ENCODE measurements around the gene LRFN4. TPM values are rescaled to one million over a fixed set of nuclear protein-coding genes. Genes with fewer than 3 reads are reported as not detected.
A peak's percentile ranks its signal among the peaks of the same experiment; 100 is the strongest.

The LRFN4 gene
- total RNA-seq, 1 donor from 2014 or later = 3.8 TPM

- ChIA-PET CTCF (interaction anchor here (1.1 to 1.4 kb wide), 2 partner anchors 8 to 262 kb away, joined by 3 to 5 read pairs; no protein-coding TSS in a partner anchor), POLR2A (interaction anchor here (0.5 to 7.4 kb wide), 15 partner anchors 7 to 469 kb away, joined by 3 to 123 read pairs (median 8); partner anchors contain the start of genes ACTN3, DPP3, PELI3 and RBM14)
- Mint-ChIP-seq H3K36me3 (ENCODE audit: low read depth) (peaks cover 37% of the 10 kb centered on the region), H3K4me3 (peak overlapping the region; percentile 92), H3K27me3 (no peaks in the 10 kb centered on the region), H3K9me3 (no peaks in the 10 kb centered on the region), H3K4me1 (peaks cover 46% of the 10 kb centered on the region), H3K27ac (peak overlapping the region; percentile 88)
- no peak for ATAC-seq (ENCODE audit: low read depth)
- no peak for DNase-seq
- no peak for TF ChIP-seq CTCF (IDR thresholded peaks at IDR 0.05)
- intact Hi-C loops (cut with micrococcal nuclease) = loop anchor here (2.0 to 10.0 kb wide), 2 partner anchors 297 to 789 kb away; partner anchors contain the start of genes ACTN3, SF3B2 and ZDHHC24
These were observed 15.0 kb upstream of the LRFN4 start for GRCh38 chr11:66841861-66842260.

DNA sequence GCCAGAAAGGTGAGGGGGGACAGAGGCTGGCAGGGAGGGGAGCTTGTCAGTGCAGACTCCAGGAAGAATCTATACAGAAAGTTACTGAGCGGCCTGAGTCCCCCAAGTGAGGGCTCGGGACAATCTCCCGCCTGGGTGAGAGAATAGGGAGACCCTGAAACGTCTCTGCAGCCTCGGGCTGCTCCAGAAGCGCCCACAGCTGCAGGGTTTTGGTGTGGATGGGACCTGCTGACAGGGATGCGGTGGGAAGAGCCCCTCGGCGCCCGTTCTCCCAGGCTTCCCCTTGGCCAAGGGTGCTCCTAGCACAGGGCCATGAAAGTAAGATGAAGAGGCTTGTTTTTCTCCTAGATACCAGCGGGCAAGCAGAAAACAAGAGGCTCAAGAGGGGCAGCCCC is 14.4 kb upstream of the LRFN4 start:
- POLR2A ChIA-PET = interaction anchor here (0.8 to 7.4 kb wide), 24 partner anchors 8 to 553 kb away, joined by 3 to 123 read pairs (median 5); partner anchors contain the start of genes ACTN3, DPP3, MRPL11 and PELI3
- intact Hi-C loops (cut with micrococcal nuclease) = loop anchor here (2.0 to 10.0 kb wide), 2 partner anchors 298 to 790 kb away; partner anchors contain the start of genes ACTN3, SF3B2 and ZDHHC24
- peaks cover 36% of the 10 kb centered on the region for H3K36me3 Mint-ChIP-seq (ENCODE audit: low read depth)
- no peaks in the 10 kb centered on the region for H3K9me3 Mint-ChIP-seq
- no peak for TF ChIP-seq CTCF (IDR thresholded peaks at IDR 0.05)
- ATAC-seq (ENCODE audit: low read depth) (no peak), DNase-seq (no peak)
- peak overlapping the region; percentile 88 for H3K27ac Mint-ChIP-seq
- no peaks in the 10 kb centered on the region for H3K27me3 Mint-ChIP-seq
- peak overlapping the region; percentile 92 for H3K4me3 Mint-ChIP-seq
- peaks cover 46% of the 10 kb centered on the region for H3K4me1 Mint-ChIP-seq
- CTCF ChIA-PET = interaction anchor here (1.1 to 1.4 kb wide), 2 partner anchors 9 to 263 kb away, joined by 3 to 5 read pairs; no protein-coding TSS in a partner anchor

- ChIA-PET CTCF (interaction anchor here (1.4 kb wide), 2 partner anchors 9 to 27 kb away, joined by 4 to 5 read pairs; no protein-coding TSS in a partner anchor), POLR2A (interaction anchor here (0.8 to 7.4 kb wide), 30 partner anchors 9 to 1228 kb away, joined by 3 to 123 read pairs (median 4); partner anchors contain the start of genes ACTN3, BRMS1, DPP3 and MRPL11)
- intact Hi-C loops (cut with micrococcal nuclease) = loop anchor here (1.0 to 10.0 kb wide), 6 partner anchors 13 to 790 kb away; partner anchors contain the start of genes ACTN3, BRMS1, SF3B2 and ZDHHC24
- Mint-ChIP-seq H3K27ac (peak within 1 kb of the TSS; percentile 90), H3K4me3 (peak within 1 kb of the TSS; percentile 92), H3K36me3 (ENCODE audit: low read depth) (peaks cover 35% of the 10 kb centered on the region), H3K4me1 (peaks cover 45% of the 10 kb centered on the region), H3K9me3 (no peaks in the 10 kb centered on the region), H3K27me3 (no peaks in the 10 kb centered on the region)
- no peak for TF ChIP-seq CTCF (IDR thresholded peaks at IDR 0.05)
- ATAC-seq (ENCODE audit: low read depth) (peak; percentile 91), DNase-seq (peak; percentile 93)
These were observed 13.7 kb upstream of the LRFN4 start, which contains the start of gene RCE1 for GRCh38 chr11:66842896-66843775. Gene RCE1 (plus strand): TSS chr11:66843441. CDS start chr11:66843456, 15 bp downstream.

- POLR2A ChIA-PET = interaction anchor here (1.0 to 7.4 kb wide), 24 partner anchors 9 to 1229 kb away, joined by 3 to 123 read pairs (median 5); partner anchors contain the start of genes ACTN3, BRMS1, DPP3 and MRPL11
- DNase-seq (no peak), ATAC-seq (ENCODE audit: low read depth) (no peak)
- peak overlapping the region; percentile 88 for H3K4me3 Mint-ChIP-seq
- H3K36me3 Mint-ChIP-seq (ENCODE audit: low read depth) = peaks cover 34% of the 10 kb centered on the region
- TF ChIP-seq CTCF (IDR thresholded peaks at IDR 0.05) = no peak
- no peaks in the 10 kb centered on the region for H3K27me3 Mint-ChIP-seq
- intact Hi-C loops (cut with micrococcal nuclease) = loop anchor here (1.0 to 10.0 kb wide), 6 partner anchors 12 to 791 kb away; partner anchors contain the start of genes ACTN3, BRMS1, SF3B2 and ZDHHC24
- peaks cover 44% of the 10 kb centered on the region for H3K4me1 Mint-ChIP-seq
- H3K27ac Mint-ChIP-seq = peak overlapping the region; percentile 90
- no peaks in the 10 kb centered on the region for H3K9me3 Mint-ChIP-seq
- CTCF ChIA-PET = interaction anchor here (1.3 to 1.4 kb wide), 2 partner anchors 26 to 264 kb away, joined by 3 to 4 read pairs; no protein-coding TSS in a partner anchor
These were observed 12.9 kb upstream of the LRFN4 start for GRCh38 chr11:66843776-66844495.

All from activated B cell treated with CpG ODN at 0.5 μM for 24 hours (primary cell).